DND-41 (cell line): ENCODE data around the gene TRAF3IP1.
A peak's percentile ranks its signal among the peaks of the same experiment; 100 is the strongest.

Source experiments
- ATAC-seq: fragments of 200-7000 bp; cut with Tn5 transposase; 3 replicates; pipeline ENCODE4 v1.9.1; 2021; ENCODE audit warnings: low read depth; ENCODE audit not compliant: insufficient read depth
- DNase-seq: peaks from one replicate; pipeline ENCODE4 v3.0.0-alpha.2; 2020
- H2AFZ ChIP-seq: 2 replicates; pipeline ENCODE4 v1.6.0; 2012; ENCODE audit warnings: low read depth, low read length
- H3K27ac ChIP-seq: 2 replicates; pipeline ENCODE4 v1.5.1; 2012; ENCODE audit warnings: low read length, inconsistent platforms
- H3K27me3 ChIP-seq: fragments of 200-600 bp; sonication (generic); 2 replicates; pipeline ENCODE4 v1.6.0; 2012; ENCODE audit warnings: low read length, mild to moderate bottlenecking, inconsistent platforms; ENCODE audit not compliant: insufficient read depth, poor library complexity
- H3K36me3 ChIP-seq: 2 replicates; pipeline ENCODE4 v1.5.1; 2012; ENCODE audit warnings: low read length, inconsistent platforms; ENCODE audit not compliant: insufficient read depth
- H3K4me1 ChIP-seq: 2 replicates; pipeline ENCODE4 v1.5.1; 2012; ENCODE audit warnings: mild to moderate bottlenecking, low read length; ENCODE audit not compliant: insufficient read depth
- H3K4me2 ChIP-seq: 2 replicates; pipeline ENCODE4 v1.6.0; 2012; ENCODE audit warnings: mild to moderate bottlenecking, moderate library complexity, low read length, inconsistent platforms; ENCODE audit not compliant: insufficient read depth
- H3K4me3 ChIP-seq, 2 experiments: fragments of 200-600 bp in 1 of 2; shearing (Covaris generic) in 1 of 2; 2 replicates each; pipeline ENCODE4 v1.5.1; 2012 to 2016; ENCODE audit warnings: inconsistent platforms in 2 of 2, low read length in 2 of 2, mild to moderate bottlenecking in 2 of 2, low read depth in 1 of 2, moderate library complexity in 1 of 2
- H3K79me2 ChIP-seq: 2 replicates; pipeline ENCODE4 v1.6.0; 2012; ENCODE audit warnings: low read length, inconsistent platforms; ENCODE audit not compliant: insufficient read depth
- H3K9ac ChIP-seq: 2 replicates; pipeline ENCODE4 v1.6.0; 2012; ENCODE audit warnings: low read depth, mild to moderate bottlenecking, inconsistent platforms, low read length, moderate library complexity
- H3K9me3 ChIP-seq: 2 replicates; pipeline ENCODE4 v1.5.1; 2012; ENCODE audit warnings: low read length, moderate library complexity, mild to moderate bottlenecking, inconsistent platforms; ENCODE audit not compliant: insufficient read depth, severe bottlenecking
- H4K20me1 ChIP-seq: 2 replicates; pipeline ENCODE4 v1.6.0; 2012; ENCODE audit warnings: low read length; ENCODE audit not compliant: insufficient read depth
- EZH2 ChIP-seq: IDR thresholded peaks from 3 replicates; pipeline ENCODE4 v1.6.1; 2012; ENCODE audit warnings: borderline replicate concordance, low read depth, mild to moderate bottlenecking, moderate library complexity, low read length, inconsistent platforms; ENCODE audit not compliant: severe bottlenecking
- TF ChIP-seq, protein P1 (sequence below): IDR thresholded peaks from 2 replicates; pipeline ENCODE4 v1.5.1; 2012; ENCODE audit warnings: borderline replicate concordance, low read length, moderate library complexity, mild to moderate bottlenecking; ENCODE audit not compliant: poor library complexity, severe bottlenecking; ENCODE audit errors: extremely low read depth

TRAF3IP1 gene

DNA sequence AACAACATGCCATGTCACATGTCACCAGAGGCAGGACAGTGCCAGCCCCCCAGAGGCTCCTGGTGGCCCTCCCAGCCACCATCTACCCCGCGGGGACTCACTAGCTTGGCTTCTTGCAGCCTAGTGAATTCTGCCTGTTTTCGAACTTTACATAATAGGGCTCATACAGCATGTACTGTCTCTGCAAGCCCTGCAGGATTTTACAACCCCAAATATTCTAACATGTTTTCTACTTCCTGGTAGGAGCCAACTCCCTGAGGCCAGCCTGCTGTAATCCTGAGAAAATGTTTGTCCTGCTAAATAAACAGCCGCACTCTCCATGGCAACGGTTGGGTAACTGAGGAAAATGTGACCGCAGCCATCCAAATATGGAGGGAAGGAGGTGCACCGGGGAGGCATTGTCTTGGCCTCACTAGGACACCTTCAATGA lies 34.6 kb upstream of the TRAF3IP1 start:
- no peak for DNase-seq
- Histone ChIP-seq H3K27me3 (no peaks in the 10 kb centered on the region), H3K79me2 (peaks cover 70% of the 10 kb centered on the region), H3K4me2 (no peak overlapping the region), H3K27ac (no peak overlapping the region), H2AFZ (no peak overlapping the region), H3K9me3 (no peaks in the 10 kb centered on the region), H4K20me1 (peaks cover 66% of the 10 kb centered on the region; the same call in 1 of the 2 replicates), H3K36me3 (no peaks in the 10 kb centered on the region; the same call in 1 of the 2 replicates), H3K4me1 (peaks cover 42% of the 10 kb centered on the region), H3K9ac (no peak overlapping the region), H3K4me3 (no peak overlapping the region)
- ATAC-seq, result no peak
- no peak for TF ChIP-seq EZH2
- TF ChIP-seq, protein P1, sequence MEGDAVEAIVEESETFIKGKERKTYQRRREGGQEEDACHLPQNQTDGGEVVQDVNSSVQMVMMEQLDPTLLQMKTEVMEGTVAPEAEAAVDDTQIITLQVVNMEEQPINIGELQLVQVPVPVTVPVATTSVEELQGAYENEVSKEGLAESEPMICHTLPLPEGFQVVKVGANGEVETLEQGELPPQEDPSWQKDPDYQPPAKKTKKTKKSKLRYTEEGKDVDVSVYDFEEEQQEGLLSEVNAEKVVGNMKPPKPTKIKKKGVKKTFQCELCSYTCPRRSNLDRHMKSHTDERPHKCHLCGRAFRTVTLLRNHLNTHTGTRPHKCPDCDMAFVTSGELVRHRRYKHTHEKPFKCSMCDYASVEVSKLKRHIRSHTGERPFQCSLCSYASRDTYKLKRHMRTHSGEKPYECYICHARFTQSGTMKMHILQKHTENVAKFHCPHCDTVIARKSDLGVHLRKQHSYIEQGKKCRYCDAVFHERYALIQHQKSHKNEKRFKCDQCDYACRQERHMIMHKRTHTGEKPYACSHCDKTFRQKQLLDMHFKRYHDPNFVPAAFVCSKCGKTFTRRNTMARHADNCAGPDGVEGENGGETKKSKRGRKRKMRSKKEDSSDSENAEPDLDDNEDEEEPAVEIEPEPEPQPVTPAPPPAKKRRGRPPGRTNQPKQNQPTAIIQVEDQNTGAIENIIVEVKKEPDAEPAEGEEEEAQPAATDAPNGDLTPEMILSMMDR, result no peak

DNA sequence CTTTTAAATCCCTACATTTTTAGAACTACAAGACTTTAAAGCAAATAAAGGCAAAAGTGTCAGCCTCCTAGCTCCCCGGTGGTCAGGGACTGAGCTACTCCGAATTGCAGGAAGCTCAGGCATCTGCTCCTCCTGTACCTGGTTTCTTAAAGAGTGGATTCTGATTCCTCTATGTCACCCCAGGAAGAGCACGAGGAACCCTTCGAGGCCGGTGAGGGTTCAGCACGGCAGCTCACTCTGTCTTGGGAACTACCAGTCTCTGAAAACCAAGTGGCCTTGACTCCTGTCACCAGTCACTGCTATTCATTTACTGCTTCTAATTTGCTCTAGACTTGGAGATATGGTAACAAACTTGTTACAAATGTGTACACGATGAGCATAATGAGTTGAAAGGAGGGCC lies 34.2 kb upstream of the TRAF3IP1 start:
- Histone ChIP-seq H3K9ac (no peak overlapping the region), H3K4me1 (peaks cover 42% of the 10 kb centered on the region), H3K4me2 (no peak overlapping the region), H4K20me1 (peaks cover 65% of the 10 kb centered on the region; the same call in 1 of the 2 replicates), H2AFZ (no peak overlapping the region), H3K36me3 (no peaks in the 10 kb centered on the region; the same call in 1 of the 2 replicates), H3K27me3 (no peaks in the 10 kb centered on the region), H3K4me3 (no peak overlapping the region), H3K27ac (no peak overlapping the region), H3K9me3 (no peaks in the 10 kb centered on the region), H3K79me2 (peaks cover 70% of the 10 kb centered on the region)
- TF ChIP-seq EZH2, result no peak
- TF ChIP-seq, protein P1, result no peak
- ATAC-seq, result no peak
- no peak for DNase-seq

DNA sequence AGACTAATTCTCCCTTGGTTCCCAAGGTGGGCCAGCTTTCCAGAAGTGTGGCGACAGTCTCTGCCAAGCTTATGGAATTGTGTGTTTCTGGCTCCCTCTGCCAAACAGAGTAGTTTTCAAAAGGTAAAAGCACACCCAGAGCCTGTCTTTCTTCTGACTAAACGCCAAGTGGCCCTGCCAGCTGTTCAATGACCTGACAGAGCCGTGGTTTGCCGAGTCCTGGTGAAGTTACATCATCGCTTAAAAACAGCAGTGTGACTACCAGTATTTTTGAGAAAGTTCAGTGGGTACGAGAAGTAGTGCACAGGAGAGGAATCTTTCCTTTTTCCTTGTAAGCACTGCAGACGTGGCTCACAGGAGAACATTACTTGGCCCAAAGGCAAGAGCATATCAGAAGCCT lies 33.8 kb upstream of the TRAF3IP1 start:
- Histone ChIP-seq H3K36me3 (no peaks in the 10 kb centered on the region; the same call in 1 of the 2 replicates), H3K4me2 (peak overlapping the region; percentile 94), H2AFZ (no peak overlapping the region), H4K20me1 (peaks cover 60% of the 10 kb centered on the region; the same call in 1 of the 2 replicates), H3K4me1 (peaks cover 42% of the 10 kb centered on the region), H3K4me3 (no peak overlapping the region), H3K79me2 (peaks cover 65% of the 10 kb centered on the region), H3K27me3 (no peaks in the 10 kb centered on the region), H3K9ac (no peak overlapping the region), H3K27ac (no peak overlapping the region), H3K9me3 (no peaks in the 10 kb centered on the region)
- DNase-seq, result no peak
- no peak for ATAC-seq
- TF ChIP-seq EZH2, result no peak
- TF ChIP-seq, protein P1, result no peak
